H9 (cell line): Measurements from ENCODE around the gene RMI2. TPM values are rescaled to one million over a fixed set of nuclear protein-coding genes. Genes with fewer than 3 reads are reported as not detected.

Source experiments
- DNase-seq: peaks from one replicate; pipeline ENCODE4 v3.0.0-alpha.2; 2017
- H2AFZ ChIP-seq: one replicate; pipeline ENCODE4 v1.6.1; 2013; ENCODE audit warnings: mild to moderate bottlenecking, low read length, control low read depth, moderate library complexity
- H2AK5ac ChIP-seq: 2 replicates; pipeline ENCODE4 v1.6.1; 2013; ENCODE audit warnings: low read length, control low read depth, mixed read lengths; ENCODE audit not compliant: insufficient read length
- H2BK120ac ChIP-seq: one replicate; pipeline ENCODE4 v1.6.1; 2013; ENCODE audit warnings: low read depth, mild to moderate bottlenecking, low read length, control low read depth, inconsistent platforms; ENCODE audit not compliant: poor library complexity, severe bottlenecking
- H2BK12ac ChIP-seq: 2 replicates; pipeline ENCODE4 v1.6.1; 2013; ENCODE audit warnings: low read length, control low read depth, mixed read lengths, low read depth; ENCODE audit not compliant: insufficient read length
- H2BK15ac ChIP-seq: 2 replicates; pipeline ENCODE4 v1.6.1; 2013; ENCODE audit warnings: low read depth, low read length, control low read depth
- H2BK20ac ChIP-seq: one replicate; pipeline ENCODE4 v1.6.1; 2013; ENCODE audit warnings: low read depth, mild to moderate bottlenecking, low read length, control low read depth, inconsistent platforms; ENCODE audit not compliant: poor library complexity, severe bottlenecking
- H2BK5ac ChIP-seq: 2 replicates; pipeline ENCODE4 v1.6.1; 2013; ENCODE audit warnings: low read length, control low read depth, mixed read lengths; ENCODE audit not compliant: insufficient read length
- H3K14ac ChIP-seq: 2 replicates; pipeline ENCODE4 v1.6.1; 2013; ENCODE audit warnings: low read length, control low read depth; ENCODE audit not compliant: insufficient read depth
- H3K18ac ChIP-seq: 2 replicates; pipeline ENCODE4 v1.6.1; 2013; ENCODE audit warnings: low read depth, mild to moderate bottlenecking, mixed read lengths, low read length, control low read depth; ENCODE audit not compliant: insufficient read length
- H3K23ac ChIP-seq: 2 replicates; pipeline ENCODE4 v1.6.1; 2013; ENCODE audit warnings: low read length, control low read depth, mixed read lengths, low read depth; ENCODE audit not compliant: insufficient read length
- H3K23me2 ChIP-seq: 2 replicates; pipeline ENCODE4 v1.6.1; 2013; ENCODE audit warnings: low read depth, mild to moderate bottlenecking, mixed read lengths, low read length, control low read depth; ENCODE audit not compliant: insufficient read length, poor library complexity, severe bottlenecking
- H3K27ac ChIP-seq: 2 replicates; pipeline ENCODE4 v1.5.1; 2013; ENCODE audit warnings: low read length, control low read depth, mixed read lengths, low read depth; ENCODE audit not compliant: insufficient read length
- H3K27me3 ChIP-seq: 2 replicates; pipeline ENCODE4 v1.6.1; 2013; ENCODE audit warnings: low read length, control low read depth, inconsistent platforms; ENCODE audit not compliant: insufficient read depth
- H3K4ac ChIP-seq: 2 replicates; pipeline ENCODE4 v1.6.1; 2013; ENCODE audit warnings: low read depth, mild to moderate bottlenecking, control low read depth, inconsistent platforms, low read length, moderate library complexity
- H3K4me1 ChIP-seq: 2 replicates; pipeline ENCODE4 v1.6.1; 2013; ENCODE audit warnings: low read length, control low read depth, inconsistent platforms; ENCODE audit not compliant: insufficient read depth
- H3K4me2 ChIP-seq: 2 replicates; pipeline ENCODE4 v1.6.1; 2013; ENCODE audit warnings: low read length, control low read depth, mixed read lengths; ENCODE audit not compliant: insufficient read length, insufficient read depth
- H3K56ac ChIP-seq: 2 replicates; pipeline ENCODE4 v1.6.1; 2013; ENCODE audit warnings: low read depth, mild to moderate bottlenecking, mixed read lengths, low read length, control low read depth; ENCODE audit not compliant: insufficient read length
- H3K79me1 ChIP-seq: 2 replicates; pipeline ENCODE4 v1.6.1; 2013; ENCODE audit warnings: low read depth, mild to moderate bottlenecking, moderate library complexity, low read length, control low read depth, inconsistent platforms; ENCODE audit not compliant: insufficient read depth, poor library complexity, severe bottlenecking
- H3K79me2 ChIP-seq: 2 replicates; pipeline ENCODE4 v1.6.1; 2013; ENCODE audit warnings: low read length, control low read depth, inconsistent platforms; ENCODE audit not compliant: insufficient read depth
- H3K9ac ChIP-seq: 2 replicates; pipeline ENCODE4 v1.6.1; 2013; ENCODE audit warnings: low read length, control low read depth, mixed read lengths; ENCODE audit not compliant: insufficient read length; ENCODE audit errors: extremely low read depth
- H3K9me3 ChIP-seq: one replicate; pipeline ENCODE4 v1.6.1; 2013; ENCODE audit warnings: low read depth, low read length, inconsistent platforms; ENCODE audit not compliant: control insufficient read depth
- H3T11ph ChIP-seq: one replicate; pipeline ENCODE4 v1.6.1; 2013; ENCODE audit warnings: mild to moderate bottlenecking, low read length, control low read depth, inconsistent platforms
- H4K20me1 ChIP-seq: one replicate; pipeline ENCODE4 v1.6.1; 2013; ENCODE audit not compliant: control insufficient read depth, insufficient read length, insufficient read depth
- H4K5ac ChIP-seq: 2 replicates; pipeline ENCODE4 v1.6.1; 2013; ENCODE audit warnings: low read depth, mild to moderate bottlenecking, mixed read lengths, low read length, control low read depth; ENCODE audit not compliant: insufficient read length
- H4K8ac ChIP-seq: replicated peaks from 2 replicates; pipeline ENCODE4 v1.6.1; 2013; ENCODE audit warnings: low read length, control low read depth, mixed read lengths, low read depth; ENCODE audit not compliant: insufficient read length
- H4K91ac ChIP-seq: 2 replicates; pipeline ENCODE4 v1.6.1; 2013; ENCODE audit warnings: low read depth, mild to moderate bottlenecking, moderate library complexity, mixed read lengths, low read length, control low read depth; ENCODE audit not compliant: insufficient read length
- H3K27ac Mint-ChIP-seq, 3 experiments: 2 replicates in 2 of 3; 3 replicates in 1 of 3; pipeline ENCODE4 v1.8.0; 2020 to 2021; ENCODE audit warnings: mixed read lengths in 3 of 3, mild to moderate bottlenecking in 1 of 3, moderate library complexity in 1 of 3
- H3K27me3 Mint-ChIP-seq: 2 replicates; pipeline ENCODE4 v1.8.0; 2021; ENCODE audit warnings: low read depth, mild to moderate bottlenecking, moderate library complexity, mixed read lengths
- H3K36me3 Mint-ChIP-seq, 3 experiments: 2 replicates in 2 of 3; 3 replicates in 1 of 3; pipeline ENCODE4 v1.8.0; 2020 to 2021; ENCODE audit warnings: low read depth in 3 of 3, mixed read lengths in 3 of 3; ENCODE audit not compliant: insufficient read depth in 1 of 3
- H3K4me1 Mint-ChIP-seq, 2 experiments: 2 replicates each; pipeline ENCODE4 v1.8.0; 2020; ENCODE audit warnings: mixed read lengths in 2 of 2
- H3K4me3 Mint-ChIP-seq, 2 experiments: 2 replicates in 1 of 2; 3 replicates in 1 of 2; pipeline ENCODE4 v1.8.0; 2020 to 2021; ENCODE audit warnings: mild to moderate bottlenecking in 2 of 2, mixed read lengths in 2 of 2, moderate library complexity in 1 of 2
- H3K9me3 Mint-ChIP-seq, 2 experiments: 2 replicates in 1 of 2; 3 replicates in 1 of 2; pipeline ENCODE4 v1.8.0; 2020; ENCODE audit warnings: mild to moderate bottlenecking in 2 of 2, mixed read lengths in 2 of 2, moderate library complexity in 1 of 2
- WGBS: extraction: QIAGEN DNeasy Blood & Tissue Kit; methylation state at CpG from one replicate; pipeline ENCODE4 v1.1.7; 2013; ENCODE audit warnings: missing lambda C conversion rate, low lambda C conversion rate, mixed read lengths; ENCODE audit not compliant: insufficient read length; ENCODE audit errors: extremely low coverage; 5-methylcytosine and 5-hydroxymethylcytosine counted together
- total RNA-seq: library from RNA; stranded (reverse); gene quantifications from 2 replicates; pipeline ENCODE4 v1.2.1, GENCODE V29; 2021
- TF ChIP-seq, protein P1 (sequence below): fragments of 200-600 bp; sonication (generic); conservative IDR thresholded peaks from 3 replicates; pipeline ENCODE4 v1.8.0; 2021; ENCODE audit warnings: antibody characterized with exemption, mild to moderate bottlenecking

RMI2 gene
- total RNA-seq, 1 experiment from 2014 or later = 57.6 TPM

DNA sequence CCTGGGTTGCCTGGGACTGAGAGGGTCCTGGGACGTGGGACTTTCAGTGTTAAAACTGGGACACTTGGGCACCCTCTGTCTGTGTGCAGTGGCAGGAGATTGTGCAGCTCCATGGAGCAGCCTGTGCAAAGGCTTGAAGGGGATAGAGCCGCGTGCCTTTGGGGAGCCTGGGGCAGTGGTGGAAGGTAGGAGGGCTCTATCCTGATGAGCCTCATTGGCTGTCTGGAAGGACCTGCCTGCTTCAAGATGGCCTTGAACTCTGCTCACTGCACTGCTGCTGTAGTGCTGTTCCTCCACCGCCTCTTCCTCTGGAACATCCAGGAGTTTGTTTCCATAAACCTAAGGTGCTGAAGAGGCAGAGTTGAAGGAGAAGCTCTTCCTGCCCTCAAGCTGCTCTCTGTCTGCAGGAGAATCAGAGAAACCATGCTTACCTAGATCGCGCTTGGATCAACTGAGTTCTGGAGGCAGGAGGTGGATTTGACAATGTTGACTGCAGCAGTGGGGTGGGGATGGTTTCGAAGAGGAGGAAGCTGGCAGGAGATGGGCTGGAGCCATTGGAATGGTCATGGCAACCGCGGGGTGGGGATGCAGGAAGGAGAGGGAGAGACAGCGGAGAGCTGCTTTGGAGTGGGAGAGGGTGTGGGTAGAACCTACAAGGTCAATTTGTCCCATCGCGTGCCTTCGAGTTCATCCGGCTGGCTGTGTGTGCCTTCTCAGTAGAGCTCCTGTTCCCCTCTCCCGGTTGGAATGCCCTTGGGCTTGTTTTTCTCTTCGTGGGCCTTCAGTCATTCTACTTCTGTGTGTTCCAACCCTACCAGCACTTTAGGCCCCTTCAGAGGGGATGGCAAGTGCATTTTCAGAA lies 3.7 kb downstream of the RMI2 start:
- Histone ChIP-seq H4K8ac (no peak overlapping the region), H4K5ac (no peak overlapping the region), H3K4ac (no peak overlapping the region), H4K91ac (no peak overlapping the region), H2BK5ac (no peak overlapping the region), H2AFZ (no peak overlapping the region), H2AK5ac (no peak overlapping the region), H3K79me1 (peaks cover 3% of the 10 kb centered on the region), H3K23me2 (peaks cover 3% of the 10 kb centered on the region), H3K14ac (no peak overlapping the region), H2BK15ac (no peak overlapping the region), H4K20me1 (peaks cover 9% of the 10 kb centered on the region), H3K79me2 (peaks cover 22% of the 10 kb centered on the region; the same call in 1 of the 2 replicates), H2BK20ac (no peak overlapping the region), H2BK120ac (no peak overlapping the region), H3K9me3 (no peaks in the 10 kb centered on the region), H3K18ac (no peak overlapping the region), H3K27me3 (no peaks in the 10 kb centered on the region), H3K27ac (no peak overlapping the region), H3K56ac (no peak overlapping the region), H2BK12ac (no peak overlapping the region), H3T11ph (no peak overlapping the region), H3K4me2 (no peak overlapping the region), H3K23ac (no peak overlapping the region), H3K4me1 (peaks cover 9% of the 10 kb centered on the region; the same call in 1 of the 2 replicates), H3K9ac (no peak overlapping the region)
- TF ChIP-seq, protein P1, sequence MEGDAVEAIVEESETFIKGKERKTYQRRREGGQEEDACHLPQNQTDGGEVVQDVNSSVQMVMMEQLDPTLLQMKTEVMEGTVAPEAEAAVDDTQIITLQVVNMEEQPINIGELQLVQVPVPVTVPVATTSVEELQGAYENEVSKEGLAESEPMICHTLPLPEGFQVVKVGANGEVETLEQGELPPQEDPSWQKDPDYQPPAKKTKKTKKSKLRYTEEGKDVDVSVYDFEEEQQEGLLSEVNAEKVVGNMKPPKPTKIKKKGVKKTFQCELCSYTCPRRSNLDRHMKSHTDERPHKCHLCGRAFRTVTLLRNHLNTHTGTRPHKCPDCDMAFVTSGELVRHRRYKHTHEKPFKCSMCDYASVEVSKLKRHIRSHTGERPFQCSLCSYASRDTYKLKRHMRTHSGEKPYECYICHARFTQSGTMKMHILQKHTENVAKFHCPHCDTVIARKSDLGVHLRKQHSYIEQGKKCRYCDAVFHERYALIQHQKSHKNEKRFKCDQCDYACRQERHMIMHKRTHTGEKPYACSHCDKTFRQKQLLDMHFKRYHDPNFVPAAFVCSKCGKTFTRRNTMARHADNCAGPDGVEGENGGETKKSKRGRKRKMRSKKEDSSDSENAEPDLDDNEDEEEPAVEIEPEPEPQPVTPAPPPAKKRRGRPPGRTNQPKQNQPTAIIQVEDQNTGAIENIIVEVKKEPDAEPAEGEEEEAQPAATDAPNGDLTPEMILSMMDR = no peak
- H3K36me3 Mint-ChIP-seq = peaks cover 35 to 40% (median 38%) of the 10 kb centered on the region in 3 experiments
- DNase-seq = no peak
- H3K27ac Mint-ChIP-seq = peak overlapping the region; percentile 78 to 93 (median 89); a peak in 6 of 7 replicates
- WGBS = no CpG with 5 or more reads among the region's 16 CpGs
- H3K9me3 Mint-ChIP-seq = no peaks in the 10 kb centered on the region
- peaks cover 43 to 48% of the 10 kb centered on the region in 2 experiments for H3K4me1 Mint-ChIP-seq
- H3K4me3 Mint-ChIP-seq = peak overlapping the region in 1 of 2 experiments; percentile 33; a peak in 2 of 5 replicates
- no peaks in the 10 kb centered on the region for H3K27me3 Mint-ChIP-seq
